GM12878 (cell line): ENCODE data around the gene EIF2B1.
"Not testable (repeated sequence)": the region's sequence is repeated elsewhere in the genome, so short reads cannot be mapped to it uniquely, and the experiment has no call there.

Experiments used
- CHD2 ChIP-seq: IDR thresholded peaks from 2 replicates; pipeline ENCODE4 v1.6.1; 2011; ENCODE audit warnings: low read depth, low read length, improper control_type of control experiment, borderline replicate concordance
- CREB1 ChIP-seq: IDR thresholded peaks from 2 replicates; pipeline ENCODE4 v1.6.1; 2012; ENCODE audit warnings: low read depth, mild to moderate bottlenecking, inconsistent platforms
- CTCF ChIP-seq, 3 experiments: IDR thresholded peaks in 2 of 3; conservative IDR thresholded peaks in 1 of 3; 2 replicates each; pipeline ENCODE4 v1.5.1; 2011; ENCODE audit warnings: low read depth in 3 of 3, low read length in 3 of 3, mild to moderate bottlenecking in 3 of 3, control low read depth in 2 of 3, moderate library complexity in 2 of 3, inconsistent platforms in 1 of 3, mixed read lengths in 1 of 3; ENCODE audit not compliant: control insufficient read depth in 2 of 3, insufficient read depth in 1 of 3; ENCODE audit errors: extremely low read depth in 1 of 3
- EP300 ChIP-seq, 2 experiments: fragments of 150-350 bp in 1 of 2; IDR thresholded peaks; 2 replicates each; pipeline ENCODE4 v1.6.1; 2011 to 2012; ENCODE audit warnings: low read depth in 2 of 2, low read length in 2 of 2, borderline replicate concordance in 1 of 2, improper control_type of control experiment in 1 of 2, inconsistent platforms in 1 of 2; ENCODE audit not compliant: control insufficient read depth in 1 of 2
- POLR2A ChIP-seq: IDR thresholded peaks from 2 replicates; pipeline ENCODE4 v1.6.1; 2011; ENCODE audit warnings: low read depth, mild to moderate bottlenecking, low read length
- RFX5 ChIP-seq: IDR thresholded peaks from 2 replicates; pipeline ENCODE4 v1.6.1; 2011; ENCODE audit warnings: low read depth, low read length, improper control_type of control experiment
- TF ChIP-seq, protein P1 (sequence below): fragments of 450-650 bp; formaldehyde crosslinking; IDR thresholded peaks from 2 replicates; pipeline ENCODE4 v1.5.0; 2022; ENCODE audit warnings: mild to moderate bottlenecking, missing genetic modification characterization

GRCh38 chr12:123578829-123579228 lies 54.7 kb downstream of the EIF2B1 start:
- TF ChIP-seq, protein P1, sequence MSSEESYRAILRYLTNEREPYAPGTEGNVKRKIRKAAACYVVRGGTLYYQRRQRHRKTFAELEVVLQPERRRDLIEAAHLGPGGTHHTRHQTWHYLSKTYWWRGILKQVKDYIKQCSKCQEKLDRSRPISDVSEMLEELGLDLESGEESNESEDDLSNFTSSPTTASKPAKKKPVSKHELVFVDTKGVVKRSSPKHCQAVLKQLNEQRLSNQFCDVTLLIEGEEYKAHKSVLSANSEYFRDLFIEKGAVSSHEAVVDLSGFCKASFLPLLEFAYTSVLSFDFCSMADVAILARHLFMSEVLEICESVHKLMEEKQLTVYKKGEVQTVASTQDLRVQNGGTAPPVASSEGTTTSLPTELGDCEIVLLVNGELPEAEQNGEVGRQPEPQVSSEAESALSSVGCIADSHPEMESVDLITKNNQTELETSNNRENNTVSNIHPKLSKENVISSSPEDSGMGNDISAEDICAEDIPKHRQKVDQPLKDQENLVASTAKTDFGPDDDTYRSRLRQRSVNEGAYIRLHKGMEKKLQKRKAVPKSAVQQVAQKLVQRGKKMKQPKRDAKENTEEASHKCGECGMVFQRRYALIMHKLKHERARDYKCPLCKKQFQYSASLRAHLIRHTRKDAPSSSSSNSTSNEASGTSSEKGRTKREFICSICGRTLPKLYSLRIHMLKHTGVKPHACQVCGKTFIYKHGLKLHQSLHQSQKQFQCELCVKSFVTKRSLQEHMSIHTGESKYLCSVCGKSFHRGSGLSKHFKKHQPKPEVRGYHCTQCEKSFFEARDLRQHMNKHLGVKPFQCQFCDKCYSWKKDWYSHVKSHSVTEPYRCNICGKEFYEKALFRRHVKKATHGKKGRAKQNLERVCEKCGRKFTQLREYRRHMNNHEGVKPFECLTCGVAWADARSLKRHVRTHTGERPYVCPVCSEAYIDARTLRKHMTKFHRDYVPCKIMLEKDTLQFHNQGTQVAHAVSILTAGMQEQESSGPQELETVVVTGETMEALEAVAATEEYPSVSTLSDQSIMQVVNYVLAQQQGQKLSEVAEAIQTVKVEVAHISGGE (CRISPR knock-in tag), result not testable (repeated sequence)
- not testable (repeated sequence) for TF ChIP-seq CREB1; CHD2; CTCF (IDR thresholded peaks at IDR 0.05 in 2 of 3, conservative IDR thresholded peaks at IDR 0.05 in 1 of 3; ENCODE audit: control insufficient read depth in 2 of 3, extremely low read depth in 1 of 3, insufficient read depth in 1 of 3, low read depth in 3 of 3, low read length in 3 of 3); RFX5; POLR2A; EP300 (IDR thresholded peaks at IDR 0.05; ENCODE audit: borderline replicate concordance in 1 of 2, control insufficient read depth in 1 of 2, low read depth in 2 of 2, low read length in 2 of 2)
